ENCODE measurements around the gene CDK2AP2.

DNA sequence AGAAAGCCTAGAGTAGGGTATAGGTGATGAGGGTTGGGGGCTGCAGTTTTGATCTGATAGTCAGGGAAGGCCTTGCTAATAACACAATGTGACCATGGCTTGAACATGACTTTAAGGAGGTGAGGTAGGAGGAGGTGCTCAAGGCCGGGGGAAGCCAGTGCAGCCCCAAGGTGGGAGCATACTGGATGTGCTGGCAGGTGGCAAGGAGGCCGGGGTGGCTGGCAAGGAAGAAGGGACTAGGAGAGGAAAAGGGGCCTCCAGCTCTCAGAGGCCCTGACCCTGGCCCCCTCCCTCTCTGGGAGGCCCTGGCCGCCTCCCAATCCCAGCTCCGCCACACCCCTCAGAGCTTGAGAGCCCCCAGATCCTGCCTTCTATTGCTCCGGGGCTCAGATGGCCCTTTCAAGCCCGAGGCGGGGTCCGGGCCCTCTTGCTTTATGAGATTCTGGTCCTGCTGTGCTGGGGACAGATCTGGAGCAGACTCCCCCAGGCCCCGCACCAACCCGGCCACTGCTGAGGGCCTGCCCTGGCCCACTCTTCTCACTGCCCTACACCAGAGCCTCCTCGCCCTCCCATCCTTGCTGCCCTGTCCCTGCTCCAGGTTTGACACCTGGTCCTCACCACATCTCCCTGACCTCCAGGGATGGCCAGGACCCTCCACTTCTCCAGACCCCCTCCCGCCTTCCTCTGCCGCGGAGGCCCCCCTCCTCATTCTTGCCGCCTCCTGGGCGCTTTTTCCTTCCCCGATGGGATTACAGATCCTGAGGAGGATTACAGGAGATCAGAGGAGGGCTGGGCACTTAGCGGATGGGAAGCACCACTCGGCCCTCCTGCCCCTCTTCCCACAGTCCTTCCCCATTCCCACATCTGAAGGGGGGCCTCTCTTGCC, 4.6 kb downstream of the CDK2AP2 start:
- TF ChIP-seq CTCF (IDR thresholded peaks at IDR 0.05) (no peak), POLR2A (IDR thresholded peaks at IDR 0.05) (no peak)
